SK-N-SH treated with all-trans-retinoic acid at 6 μM for 48 hours (cell line): Measurements from ENCODE around the gene DPEP1.

ENCODE experiments used
- ARNTL ChIP-seq: fragments of 450-650 bp; formaldehyde crosslinking; IDR thresholded peaks from 2 replicates; pipeline ENCODE4 v1.5.0; 2020; ENCODE audit warnings: low read depth, mild to moderate bottlenecking, moderate library complexity, borderline replicate concordance
- GLIS3 ChIP-seq: fragments of 250-450 bp; sonication (Bioruptor Pico); IDR thresholded peaks from 2 replicates; pipeline ENCODE4 v1.5.0; 2020; ENCODE audit warnings: mild to moderate bottlenecking, moderate library complexity
- OSR1 ChIP-seq: fragments of 250-450 bp; sonication (Bioruptor Pico); IDR thresholded peaks from 2 replicates; pipeline ENCODE4 v1.8.0; 2022; ENCODE audit warnings: moderate library complexity, mild to moderate bottlenecking, inconsistent platforms
- PATZ1 ChIP-seq: fragments of 250-450 bp; sonication (Bioruptor Pico); IDR thresholded peaks from 2 replicates; pipeline ENCODE4 v1.8.0; 2020; ENCODE audit warnings: mild to moderate bottlenecking, moderate library complexity, borderline replicate concordance
- POU6F1 ChIP-seq: fragments of 250-450 bp; sonication (Bioruptor Pico); IDR thresholded peaks from 2 replicates; pipeline ENCODE4 v1.8.0; 2021; ENCODE audit warnings: low read depth, mild to moderate bottlenecking, moderate library complexity, borderline replicate concordance
- PPARA ChIP-seq: fragments of 250-450 bp; sonication (Bioruptor Pico); IDR thresholded peaks from 2 replicates; pipeline ENCODE4 v1.5.0; 2020; ENCODE audit warnings: mild to moderate bottlenecking, borderline replicate concordance

- TF ChIP-seq PATZ1 (CRISPR knock-in tag) (no peak), GLIS3 (CRISPR knock-in tag) (no peak), POU6F1 (CRISPR knock-in tag) (no peak), ARNTL (CRISPR knock-in tag) (no peak), OSR1 (CRISPR knock-in tag) (no peak), PPARA (CRISPR knock-in tag) (no peak)
These were observed 19.6 kb upstream of the DPEP1 start for GRCh38 chr16:89593841-89594240.
